H9 (cell line): ENCODE results near the gene CXCL1. TPM values are rescaled to one million over a fixed set of nuclear protein-coding genes. Genes with fewer than 3 reads are reported as not detected.

Experiments
- DNase-seq: peaks from one replicate; pipeline ENCODE4 v3.0.0-alpha.2; 2017
- H2AFZ ChIP-seq: one replicate; pipeline ENCODE4 v1.6.1; 2013; ENCODE audit warnings: mild to moderate bottlenecking, low read length, control low read depth, moderate library complexity
- H2AK5ac ChIP-seq: 2 replicates; pipeline ENCODE4 v1.6.1; 2013; ENCODE audit warnings: low read length, control low read depth, mixed read lengths; ENCODE audit not compliant: insufficient read length
- H2BK120ac ChIP-seq: one replicate; pipeline ENCODE4 v1.6.1; 2013; ENCODE audit warnings: low read depth, mild to moderate bottlenecking, low read length, control low read depth, inconsistent platforms; ENCODE audit not compliant: poor library complexity, severe bottlenecking
- H2BK12ac ChIP-seq: 2 replicates; pipeline ENCODE4 v1.6.1; 2013; ENCODE audit warnings: low read length, control low read depth, mixed read lengths, low read depth; ENCODE audit not compliant: insufficient read length
- H2BK15ac ChIP-seq: 2 replicates; pipeline ENCODE4 v1.6.1; 2013; ENCODE audit warnings: low read depth, low read length, control low read depth
- H2BK20ac ChIP-seq: one replicate; pipeline ENCODE4 v1.6.1; 2013; ENCODE audit warnings: low read depth, mild to moderate bottlenecking, low read length, control low read depth, inconsistent platforms; ENCODE audit not compliant: poor library complexity, severe bottlenecking
- H2BK5ac ChIP-seq: 2 replicates; pipeline ENCODE4 v1.6.1; 2013; ENCODE audit warnings: low read length, control low read depth, mixed read lengths; ENCODE audit not compliant: insufficient read length
- H3K14ac ChIP-seq: 2 replicates; pipeline ENCODE4 v1.6.1; 2013; ENCODE audit warnings: low read length, control low read depth; ENCODE audit not compliant: insufficient read depth
- H3K18ac ChIP-seq: 2 replicates; pipeline ENCODE4 v1.6.1; 2013; ENCODE audit warnings: low read depth, mild to moderate bottlenecking, mixed read lengths, low read length, control low read depth; ENCODE audit not compliant: insufficient read length
- H3K23ac ChIP-seq: 2 replicates; pipeline ENCODE4 v1.6.1; 2013; ENCODE audit warnings: low read length, control low read depth, mixed read lengths, low read depth; ENCODE audit not compliant: insufficient read length
- H3K23me2 ChIP-seq: 2 replicates; pipeline ENCODE4 v1.6.1; 2013; ENCODE audit warnings: low read depth, mild to moderate bottlenecking, mixed read lengths, low read length, control low read depth; ENCODE audit not compliant: insufficient read length, poor library complexity, severe bottlenecking
- H3K27ac ChIP-seq: 2 replicates; pipeline ENCODE4 v1.5.1; 2013; ENCODE audit warnings: low read length, control low read depth, mixed read lengths, low read depth; ENCODE audit not compliant: insufficient read length
- H3K27me3 ChIP-seq: 2 replicates; pipeline ENCODE4 v1.6.1; 2013; ENCODE audit warnings: low read length, control low read depth, inconsistent platforms; ENCODE audit not compliant: insufficient read depth
- H3K4ac ChIP-seq: 2 replicates; pipeline ENCODE4 v1.6.1; 2013; ENCODE audit warnings: low read depth, mild to moderate bottlenecking, control low read depth, inconsistent platforms, low read length, moderate library complexity
- H3K4me1 ChIP-seq: 2 replicates; pipeline ENCODE4 v1.6.1; 2013; ENCODE audit warnings: low read length, control low read depth, inconsistent platforms; ENCODE audit not compliant: insufficient read depth
- H3K4me2 ChIP-seq: 2 replicates; pipeline ENCODE4 v1.6.1; 2013; ENCODE audit warnings: low read length, control low read depth, mixed read lengths; ENCODE audit not compliant: insufficient read length, insufficient read depth
- H3K56ac ChIP-seq: 2 replicates; pipeline ENCODE4 v1.6.1; 2013; ENCODE audit warnings: low read depth, mild to moderate bottlenecking, mixed read lengths, low read length, control low read depth; ENCODE audit not compliant: insufficient read length
- H3K79me1 ChIP-seq: 2 replicates; pipeline ENCODE4 v1.6.1; 2013; ENCODE audit warnings: low read depth, mild to moderate bottlenecking, moderate library complexity, low read length, control low read depth, inconsistent platforms; ENCODE audit not compliant: insufficient read depth, poor library complexity, severe bottlenecking
- H3K79me2 ChIP-seq: 2 replicates; pipeline ENCODE4 v1.6.1; 2013; ENCODE audit warnings: low read length, control low read depth, inconsistent platforms; ENCODE audit not compliant: insufficient read depth
- H3K9ac ChIP-seq: 2 replicates; pipeline ENCODE4 v1.6.1; 2013; ENCODE audit warnings: low read length, control low read depth, mixed read lengths; ENCODE audit not compliant: insufficient read length; ENCODE audit errors: extremely low read depth
- H3K9me3 ChIP-seq: one replicate; pipeline ENCODE4 v1.6.1; 2013; ENCODE audit warnings: low read depth, low read length, inconsistent platforms; ENCODE audit not compliant: control insufficient read depth
- H3T11ph ChIP-seq: one replicate; pipeline ENCODE4 v1.6.1; 2013; ENCODE audit warnings: mild to moderate bottlenecking, low read length, control low read depth, inconsistent platforms
- H4K20me1 ChIP-seq: one replicate; pipeline ENCODE4 v1.6.1; 2013; ENCODE audit not compliant: control insufficient read depth, insufficient read length, insufficient read depth
- H4K5ac ChIP-seq: 2 replicates; pipeline ENCODE4 v1.6.1; 2013; ENCODE audit warnings: low read depth, mild to moderate bottlenecking, mixed read lengths, low read length, control low read depth; ENCODE audit not compliant: insufficient read length
- H4K8ac ChIP-seq: replicated peaks from 2 replicates; pipeline ENCODE4 v1.6.1; 2013; ENCODE audit warnings: low read length, control low read depth, mixed read lengths, low read depth; ENCODE audit not compliant: insufficient read length
- H4K91ac ChIP-seq: 2 replicates; pipeline ENCODE4 v1.6.1; 2013; ENCODE audit warnings: low read depth, mild to moderate bottlenecking, moderate library complexity, mixed read lengths, low read length, control low read depth; ENCODE audit not compliant: insufficient read length
- H3K27ac Mint-ChIP-seq, 3 experiments: 2 replicates in 2 of 3; 3 replicates in 1 of 3; pipeline ENCODE4 v1.8.0; 2020 to 2021; ENCODE audit warnings: mixed read lengths in 3 of 3, mild to moderate bottlenecking in 1 of 3, moderate library complexity in 1 of 3
- H3K27me3 Mint-ChIP-seq: 2 replicates; pipeline ENCODE4 v1.8.0; 2021; ENCODE audit warnings: low read depth, mild to moderate bottlenecking, moderate library complexity, mixed read lengths
- H3K36me3 Mint-ChIP-seq, 3 experiments: 2 replicates in 2 of 3; 3 replicates in 1 of 3; pipeline ENCODE4 v1.8.0; 2020 to 2021; ENCODE audit warnings: low read depth in 3 of 3, mixed read lengths in 3 of 3; ENCODE audit not compliant: insufficient read depth in 1 of 3
- H3K4me1 Mint-ChIP-seq, 2 experiments: 2 replicates each; pipeline ENCODE4 v1.8.0; 2020; ENCODE audit warnings: mixed read lengths in 2 of 2
- H3K4me3 Mint-ChIP-seq, 2 experiments: 2 replicates in 1 of 2; 3 replicates in 1 of 2; pipeline ENCODE4 v1.8.0; 2020 to 2021; ENCODE audit warnings: mild to moderate bottlenecking in 2 of 2, mixed read lengths in 2 of 2, moderate library complexity in 1 of 2
- H3K9me3 Mint-ChIP-seq, 2 experiments: 2 replicates in 1 of 2; 3 replicates in 1 of 2; pipeline ENCODE4 v1.8.0; 2020; ENCODE audit warnings: mild to moderate bottlenecking in 2 of 2, mixed read lengths in 2 of 2, moderate library complexity in 1 of 2
- WGBS: extraction: QIAGEN DNeasy Blood & Tissue Kit; methylation state at CpG from one replicate; pipeline ENCODE4 v1.1.7; 2013; ENCODE audit warnings: missing lambda C conversion rate, low lambda C conversion rate, mixed read lengths; ENCODE audit not compliant: insufficient read length; ENCODE audit errors: extremely low coverage; 5-methylcytosine and 5-hydroxymethylcytosine counted together
- total RNA-seq: library from RNA; stranded (reverse); gene quantifications from 2 replicates; pipeline ENCODE4 v1.2.1, GENCODE V29; 2021
- TF ChIP-seq, protein P1 (sequence below): fragments of 200-600 bp; sonication (generic); conservative IDR thresholded peaks from 3 replicates; pipeline ENCODE4 v1.8.0; 2021; ENCODE audit warnings: antibody characterized with exemption, mild to moderate bottlenecking

Gene CXCL1
- total RNA-seq, 1 experiment from 2014 or later = 0.20 TPM

DNA sequence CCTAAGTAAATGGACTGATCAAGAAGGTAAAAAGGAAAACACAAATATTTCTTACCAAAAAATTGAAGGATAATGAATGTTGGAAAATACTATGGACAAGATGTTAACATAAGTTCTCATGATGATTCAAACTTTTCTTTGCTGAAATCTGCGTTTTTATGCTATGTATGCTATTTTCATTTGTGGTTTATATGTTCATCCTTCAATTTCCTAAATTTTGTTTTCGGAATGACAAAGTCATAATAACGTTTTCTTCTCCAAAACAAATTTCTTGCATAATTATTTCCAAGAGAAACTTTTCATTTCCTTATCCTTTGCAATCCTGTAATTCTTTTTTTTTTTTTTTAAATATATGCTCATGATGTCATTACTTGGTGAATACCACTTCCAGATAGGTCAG, 8.3 kb upstream of the CXCL1 start:
- no peak overlapping the region for H3K4ac ChIP-seq
- no peaks in the 10 kb centered on the region for H3K79me2 ChIP-seq
- Mint-ChIP-seq H3K9me3 (no peaks in the 10 kb centered on the region; a peak in 1 of 5 replicates), H3K36me3 (no peaks in the 10 kb centered on the region), H3K4me3 (no peak overlapping the region), H3K27ac (no peak overlapping the region), H3K4me1 (peaks cover 0 to 3% of the 10 kb centered on the region in 2 experiments; a peak in 1 of 4 replicates), H3K27me3 (no peaks in the 10 kb centered on the region; the same call in 1 of the 2 replicates)
- H4K91ac ChIP-seq = no peak overlapping the region
- no peak overlapping the region for H4K8ac ChIP-seq
- H3K79me1 ChIP-seq = no peaks in the 10 kb centered on the region
- H2AK5ac ChIP-seq = no peak overlapping the region
- no peaks in the 10 kb centered on the region for H3K27me3 ChIP-seq
- DNase-seq = no peak
- H3K9ac ChIP-seq = no peak overlapping the region
- H2AFZ ChIP-seq = no peak overlapping the region
- no peak overlapping the region for H2BK15ac ChIP-seq
- H4K5ac ChIP-seq = no peak overlapping the region
- H3K14ac ChIP-seq = no peak overlapping the region
- H2BK20ac ChIP-seq = no peak overlapping the region
- no CpG with 5 or more reads among the region's 3 CpGs for WGBS
- H3K18ac ChIP-seq = no peak overlapping the region
- no peak overlapping the region for H2BK120ac ChIP-seq
- H3K23me2 ChIP-seq = no peaks in the 10 kb centered on the region
- TF ChIP-seq, protein P1, sequence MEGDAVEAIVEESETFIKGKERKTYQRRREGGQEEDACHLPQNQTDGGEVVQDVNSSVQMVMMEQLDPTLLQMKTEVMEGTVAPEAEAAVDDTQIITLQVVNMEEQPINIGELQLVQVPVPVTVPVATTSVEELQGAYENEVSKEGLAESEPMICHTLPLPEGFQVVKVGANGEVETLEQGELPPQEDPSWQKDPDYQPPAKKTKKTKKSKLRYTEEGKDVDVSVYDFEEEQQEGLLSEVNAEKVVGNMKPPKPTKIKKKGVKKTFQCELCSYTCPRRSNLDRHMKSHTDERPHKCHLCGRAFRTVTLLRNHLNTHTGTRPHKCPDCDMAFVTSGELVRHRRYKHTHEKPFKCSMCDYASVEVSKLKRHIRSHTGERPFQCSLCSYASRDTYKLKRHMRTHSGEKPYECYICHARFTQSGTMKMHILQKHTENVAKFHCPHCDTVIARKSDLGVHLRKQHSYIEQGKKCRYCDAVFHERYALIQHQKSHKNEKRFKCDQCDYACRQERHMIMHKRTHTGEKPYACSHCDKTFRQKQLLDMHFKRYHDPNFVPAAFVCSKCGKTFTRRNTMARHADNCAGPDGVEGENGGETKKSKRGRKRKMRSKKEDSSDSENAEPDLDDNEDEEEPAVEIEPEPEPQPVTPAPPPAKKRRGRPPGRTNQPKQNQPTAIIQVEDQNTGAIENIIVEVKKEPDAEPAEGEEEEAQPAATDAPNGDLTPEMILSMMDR = no peak
- no peak overlapping the region for H3K27ac ChIP-seq
- no peak overlapping the region for H3T11ph ChIP-seq
- H3K4me1 ChIP-seq = no peaks in the 10 kb centered on the region
- H3K9me3 ChIP-seq = no peaks in the 10 kb centered on the region
- no peak overlapping the region for H3K4me2 ChIP-seq
- H3K56ac ChIP-seq = no peak overlapping the region
- no peak overlapping the region for H2BK5ac ChIP-seq
- H2BK12ac ChIP-seq = no peak overlapping the region
- H4K20me1 ChIP-seq = no peaks in the 10 kb centered on the region
- no peak overlapping the region for H3K23ac ChIP-seq
